Panc1 (cell line): ENCODE measurements around the gene RB1. TPM values are rescaled to one million over a fixed set of nuclear protein-coding genes. Genes with fewer than 3 reads are reported as not detected.

Experiments
- ATAC-seq: fragments of 200-7000 bp; cut with Tn5 transposase; 2 replicates; pipeline ENCODE4 v1.9.1; 2020; ENCODE audit warnings: mild to moderate bottlenecking, moderate library complexity
- BruUV-seq: library from RNA; stranded (reverse); fragments of 400-500 nt; replicated peaks from 2 replicates; lab custom pipeline; 2021; lab: Mats Ljungman, UMichigan
- CTCF ChIA-PET: fragments of 300-600 bp; sonication (Branson Sonifier 250); formaldehyde crosslinking; loops from one replicate; lab custom pipeline; 2022; ENCODE audit warnings: antibody characterized with exemption; lab: Charles Lee
- POLR2A ChIA-PET: fragments of 300-600 bp; sonication (Branson Sonifier 250); formaldehyde crosslinking; loops from one replicate; lab custom pipeline; 2022; ENCODE audit warnings: antibody characterized with exemption; lab: Charles Lee
- DNase-seq: peaks from one replicate; pipeline ENCODE4 v3.0.0-alpha.2; 2010; ENCODE audit warnings: low read depth, low spot score
- H3K27ac ChIP-seq: 2 replicates; pipeline ENCODE4 v1.5.1; 2011; ENCODE audit warnings: mild to moderate bottlenecking, low read length, inconsistent platforms
- H3K27me3 ChIP-seq: fragments of 200-500 bp; sonication (Bioruptor generic); 2 replicates; pipeline ENCODE4 v1.6.0; 2014; ENCODE audit warnings: low read length, inconsistent platforms; ENCODE audit not compliant: control insufficient read depth, insufficient read depth
- H3K36me3 ChIP-seq: fragments of 200-500 bp; sonication (Bioruptor generic); 2 replicates; pipeline ENCODE4 v1.5.1; 2014; ENCODE audit warnings: inconsistent platforms, mild to moderate bottlenecking, low read length, moderate library complexity; ENCODE audit not compliant: control insufficient read depth, insufficient read depth
- H3K4me1 ChIP-seq: 2 replicates; pipeline ENCODE4 v1.5.1; 2011; ENCODE audit warnings: inconsistent platforms, mild to moderate bottlenecking, low read length, moderate library complexity; ENCODE audit not compliant: control insufficient read depth, insufficient read depth
- H3K4me3 ChIP-seq, 2 experiments: 2 replicates each; pipeline ENCODE4 v1.5.1; 2011 to 2012; ENCODE audit warnings: low read depth in 2 of 2, low read length in 2 of 2, mild to moderate bottlenecking in 2 of 2, inconsistent platforms in 1 of 2, moderate library complexity in 1 of 2
- H3K9me3 ChIP-seq: fragments of 200-500 bp; sonication (Bioruptor generic); 2 replicates; pipeline ENCODE4 v1.5.1; 2014; ENCODE audit warnings: low read depth, mild to moderate bottlenecking, inconsistent platforms, low read length, moderate library complexity; ENCODE audit not compliant: control insufficient read depth, insufficient read depth
- CTCF ChIP-seq: fragments of 450-650 bp; IDR thresholded peaks from 2 replicates; pipeline ENCODE4 v1.5.1; 2017; ENCODE audit warnings: mild to moderate bottlenecking
- POLR2AphosphoS5 ChIP-seq: IDR thresholded peaks from 2 replicates; pipeline ENCODE4 v1.6.1; 2012; ENCODE audit warnings: mild to moderate bottlenecking, low read depth, low read length, moderate library complexity
- REST ChIP-seq, 2 experiments: IDR thresholded peaks; 2 replicates each; pipeline ENCODE4 v1.6.1; 2011 to 2012; ENCODE audit warnings: low read depth in 2 of 2, control low read depth in 1 of 2, low read length in 1 of 2, mild to moderate bottlenecking in 1 of 2, moderate library complexity in 1 of 2; ENCODE audit not compliant: insufficient read depth in 1 of 2
- SIN3A ChIP-seq: IDR thresholded peaks from 2 replicates; pipeline ENCODE4 v1.6.1; 2012; ENCODE audit warnings: low read depth, mild to moderate bottlenecking, low read length, moderate library complexity, borderline replicate concordance; ENCODE audit not compliant: insufficient read depth
- TCF7L2 ChIP-seq: IDR thresholded peaks from 2 replicates; pipeline ENCODE4 v1.6.1; 2011; ENCODE audit warnings: mild to moderate bottlenecking, low read depth, low read length, inconsistent platforms
- in situ Hi-C: cut with HindIII; loops from 2 replicates; pipeline ENCODE4 v1.10.0; 2016; ENCODE audit warnings: low sequenced_read_pairs, low pct_unique_long_range_greater_than_20kb
- intact Hi-C: fragments of 100-400 bp; cut with micrococcal nuclease; formaldehyde crosslinking; loops from one replicate; pipeline ENCODE4 v1.10.0; 2022; ENCODE audit not compliant: unreplicated experiment
- total RNA-seq: library from RNA; stranded (reverse); gene quantifications from one replicate; pipeline ENCODE4 v1.2.1, GENCODE V29; 2021; ENCODE audit not compliant: unreplicated experiment

The RB1 gene
- total RNA-seq, 1 experiment from 2014 or later: 36.0 TPM

GRCh38 chr13:48386816-48387215 is 83.3 kb downstream of the RB1 start:
- in situ Hi-C loops: no loop called here

GRCh38 chr13:48391257-48391656 is 87.7 kb downstream of the RB1 start:
- no peaks in the 10 kb centered on the region for H3K9me3 ChIP-seq
- POLR2A ChIA-PET: no interaction called here
- TF ChIP-seq SIN3A: no peak
- no peak for TF ChIP-seq CTCF
- TF ChIP-seq TCF7L2: no peak
- no peak for TF ChIP-seq POLR2AphosphoS5
- TF ChIP-seq REST (IDR thresholded peaks at IDR 0.05; ENCODE audit: insufficient read depth in 1 of 2, low read depth in 2 of 2, low read length in 1 of 2): no peak
- no peak for ATAC-seq
- H3K36me3 ChIP-seq: no peaks in the 10 kb centered on the region
- no peak overlapping the region for H3K4me3 ChIP-seq
- no TSS peak for BruUV-seq
- in situ Hi-C loops: no loop called here
- H3K27ac ChIP-seq: no peak overlapping the region
- CTCF ChIA-PET: no interaction called here
- DNase-seq: no peak
- intact Hi-C loops: no loop called here
- H3K27me3 ChIP-seq: no peaks in the 10 kb centered on the region
- no peaks in the 10 kb centered on the region for H3K4me1 ChIP-seq

More at GRCh38 chr13:48386816-48387215, 83.3 kb downstream of the RB1 start:
- H3K9me3 ChIP-seq: no peaks in the 10 kb centered on the region
- ATAC-seq (no peak), DNase-seq (no peak)
- TF ChIP-seq TCF7L2: no peak
- no peak for TF ChIP-seq CTCF
- TF ChIP-seq SIN3A: no peak
- no peak for TF ChIP-seq POLR2AphosphoS5
- no peak for TF ChIP-seq REST (IDR thresholded peaks at IDR 0.05; ENCODE audit: insufficient read depth in 1 of 2, low read depth in 2 of 2, low read length in 1 of 2)
- BruUV-seq: no TSS peak
- H3K36me3 ChIP-seq: no peaks in the 10 kb centered on the region; the same call in 1 of the 2 replicates
- intact Hi-C loops: no loop called here
- ChIA-PET CTCF (no interaction called here), POLR2A (no interaction called here)
- no peak overlapping the region for H3K4me3 ChIP-seq
- H3K4me1 ChIP-seq: no peaks in the 10 kb centered on the region
- no peak overlapping the region for H3K27ac ChIP-seq
- H3K27me3 ChIP-seq: no peaks in the 10 kb centered on the region
